ENCODE measurements around the gene ZNF653.
A peak's percentile ranks its signal among the peaks of the same experiment; 100 is the strongest.

Gene ZNF653

DNA sequence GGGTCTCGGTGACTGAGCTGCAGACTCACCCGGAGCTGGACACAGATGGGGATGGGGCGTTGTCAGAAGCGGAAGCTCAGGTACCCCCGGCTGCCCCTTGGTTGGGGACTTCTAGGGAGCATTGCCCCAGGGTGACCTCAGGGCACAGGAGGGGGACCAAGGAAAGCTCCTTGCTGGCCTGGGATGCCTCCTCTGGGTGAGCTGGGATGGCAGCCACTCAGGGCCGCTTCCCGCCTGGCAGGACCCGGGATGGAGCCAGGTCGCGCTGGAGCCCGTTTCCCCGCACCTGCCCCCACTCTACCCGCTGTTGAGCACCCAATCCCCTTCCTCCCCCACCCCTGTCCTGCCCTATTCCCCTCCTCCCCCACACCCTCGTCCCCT lies 59.4 kb downstream of the ZNF653 start:
- Histone ChIP-seq H3K36me3 (ENCODE audit: insufficient read depth, low read length) (peaks cover 49% of the 10 kb centered on the region; the same call in 1 of the 2 replicates), H3K9ac (ENCODE audit: low read depth, low read length, poor library complexity, severe bottlenecking) (no peak overlapping the region)

DNA sequence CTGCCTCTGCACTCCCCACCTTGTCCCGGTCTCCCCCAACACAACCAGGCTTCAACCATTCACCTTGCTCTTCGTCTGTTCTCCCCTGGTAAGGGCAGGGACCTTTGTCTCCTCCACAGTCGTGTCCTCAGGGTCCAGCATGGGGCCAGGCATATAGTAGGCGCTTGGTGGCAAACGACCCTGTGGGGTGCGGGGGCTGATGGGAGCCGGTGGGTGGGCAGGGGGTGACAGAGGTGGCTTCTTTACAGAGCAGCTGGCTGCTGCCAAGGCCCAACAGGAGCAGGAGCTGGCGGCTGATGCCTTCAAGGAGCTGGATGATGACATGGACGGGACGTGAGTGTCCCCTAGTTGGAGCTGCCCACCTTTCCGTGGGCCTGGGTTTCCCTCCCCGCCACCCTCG lies 60.5 kb downstream of the ZNF653 start:
- Histone ChIP-seq H3K79me2 (ENCODE audit: insufficient read depth, low read length) (peaks cover 16% of the 10 kb centered on the region; the same call in 1 of the 2 replicates), H3K4me2 (ENCODE audit: low read depth, low read length, poor library complexity, severe bottlenecking) (no peak overlapping the region), H3K9me3 (ENCODE audit: insufficient read depth, low read depth, low read length) (no peaks in the 10 kb centered on the region), H3K27me3 (ENCODE audit: insufficient read depth, low read length, poor library complexity, severe bottlenecking) (no peaks in the 10 kb centered on the region), H2AFZ (ENCODE audit: low read length) (no peak overlapping the region), H3K4me1 (ENCODE audit: insufficient read depth, low read length, poor library complexity, severe bottlenecking) (peaks cover 13% of the 10 kb centered on the region), H3F3A (ENCODE audit: low read depth) (no peaks in the 10 kb centered on the region), H3K4me3 (ENCODE audit: low read length, poor library complexity, severe bottlenecking) (no peak overlapping the region), H3K9ac (ENCODE audit: low read depth, low read length, poor library complexity, severe bottlenecking) (no peak overlapping the region), H4K20me1 (ENCODE audit: insufficient read depth, low read length, poor library complexity, severe bottlenecking) (peaks cover 12% of the 10 kb centered on the region), H3K9me2 (replicated peaks; ENCODE audit: low read depth, low read length) (no peaks in the 10 kb centered on the region), H3K36me3 (ENCODE audit: insufficient read depth, low read length) (peaks cover 53% of the 10 kb centered on the region; the same call in 1 of the 2 replicates)
- TF ChIP-seq EZH2phosphoT487 (IDR thresholded peaks at IDR 0.05; ENCODE audit: borderline replicate concordance), result no peak
- TF ChIP-seq, protein P1, sequence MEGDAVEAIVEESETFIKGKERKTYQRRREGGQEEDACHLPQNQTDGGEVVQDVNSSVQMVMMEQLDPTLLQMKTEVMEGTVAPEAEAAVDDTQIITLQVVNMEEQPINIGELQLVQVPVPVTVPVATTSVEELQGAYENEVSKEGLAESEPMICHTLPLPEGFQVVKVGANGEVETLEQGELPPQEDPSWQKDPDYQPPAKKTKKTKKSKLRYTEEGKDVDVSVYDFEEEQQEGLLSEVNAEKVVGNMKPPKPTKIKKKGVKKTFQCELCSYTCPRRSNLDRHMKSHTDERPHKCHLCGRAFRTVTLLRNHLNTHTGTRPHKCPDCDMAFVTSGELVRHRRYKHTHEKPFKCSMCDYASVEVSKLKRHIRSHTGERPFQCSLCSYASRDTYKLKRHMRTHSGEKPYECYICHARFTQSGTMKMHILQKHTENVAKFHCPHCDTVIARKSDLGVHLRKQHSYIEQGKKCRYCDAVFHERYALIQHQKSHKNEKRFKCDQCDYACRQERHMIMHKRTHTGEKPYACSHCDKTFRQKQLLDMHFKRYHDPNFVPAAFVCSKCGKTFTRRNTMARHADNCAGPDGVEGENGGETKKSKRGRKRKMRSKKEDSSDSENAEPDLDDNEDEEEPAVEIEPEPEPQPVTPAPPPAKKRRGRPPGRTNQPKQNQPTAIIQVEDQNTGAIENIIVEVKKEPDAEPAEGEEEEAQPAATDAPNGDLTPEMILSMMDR (conservative IDR thresholded peaks at IDR 0.05; ENCODE audit: low read length), result no peak

More for the DNA sequence above, 59.4 kb downstream of the ZNF653 start:
- no peaks in the 10 kb centered on the region for H3F3A ChIP-seq (ENCODE audit: low read depth)
- no peak overlapping the region for H2AFZ ChIP-seq (ENCODE audit: low read length)
- H3K4me1 ChIP-seq (ENCODE audit: insufficient read depth, low read length, poor library complexity, severe bottlenecking), result peaks cover 12% of the 10 kb centered on the region
- no peaks in the 10 kb centered on the region for H3K9me3 ChIP-seq (ENCODE audit: insufficient read depth, low read depth, low read length)
- no peak overlapping the region for H3K4me2 ChIP-seq (ENCODE audit: low read depth, low read length, poor library complexity, severe bottlenecking)
- H4K20me1 ChIP-seq (ENCODE audit: insufficient read depth, low read length, poor library complexity, severe bottlenecking), result peaks cover 5% of the 10 kb centered on the region
- no peak overlapping the region for H3K4me3 ChIP-seq (ENCODE audit: low read length, poor library complexity, severe bottlenecking)
- H3K79me2 ChIP-seq (ENCODE audit: insufficient read depth, low read length), result peaks cover 10% of the 10 kb centered on the region; the same call in 1 of the 2 replicates
- no peaks in the 10 kb centered on the region for H3K27me3 ChIP-seq (ENCODE audit: insufficient read depth, low read length, poor library complexity, severe bottlenecking)
- no peaks in the 10 kb centered on the region for H3K9me2 ChIP-seq (replicated peaks; ENCODE audit: low read depth, low read length)
- TF ChIP-seq, protein P1 (conservative IDR thresholded peaks at IDR 0.05; ENCODE audit: low read length), result no peak
- no peak for TF ChIP-seq EZH2phosphoT487 (IDR thresholded peaks at IDR 0.05; ENCODE audit: borderline replicate concordance)

DNA sequence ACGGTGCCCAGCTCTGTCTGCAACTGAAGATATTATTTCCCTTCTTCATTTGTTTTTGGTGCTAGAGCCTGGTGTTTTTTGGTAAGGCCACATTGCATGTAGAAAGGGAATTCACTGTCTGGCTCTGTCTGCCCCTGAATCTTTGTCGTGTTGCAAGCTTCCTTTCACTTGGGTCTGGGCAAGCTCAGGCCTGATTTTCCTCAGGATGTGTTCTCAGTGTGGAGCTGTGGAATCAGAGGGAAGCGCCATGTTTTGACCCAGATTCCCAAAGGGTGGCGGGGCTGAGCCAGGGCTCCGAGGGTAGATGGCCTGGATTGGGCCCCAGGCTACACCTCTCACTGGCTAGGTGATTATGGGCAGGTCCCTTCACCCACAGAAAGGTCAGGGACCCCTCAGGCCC lies 61.6 kb downstream of the ZNF653 start:
- Histone ChIP-seq H3K9ac (ENCODE audit: low read depth, low read length, poor library complexity, severe bottlenecking) (peak overlapping the region; percentile 32), H3K4me2 (ENCODE audit: low read depth, low read length, poor library complexity, severe bottlenecking) (no peak overlapping the region), H3K36me3 (ENCODE audit: insufficient read depth, low read length) (peaks cover 48% of the 10 kb centered on the region; the same call in 1 of the 2 replicates), H3F3A (ENCODE audit: low read depth) (no peaks in the 10 kb centered on the region), H3K9me2 (replicated peaks; ENCODE audit: low read depth, low read length) (no peaks in the 10 kb centered on the region), H2AFZ (ENCODE audit: low read length) (no peak overlapping the region), H4K20me1 (ENCODE audit: insufficient read depth, low read length, poor library complexity, severe bottlenecking) (peaks cover 12% of the 10 kb centered on the region), H3K4me3 (ENCODE audit: low read length, poor library complexity, severe bottlenecking) (no peak overlapping the region), H3K4me1 (ENCODE audit: insufficient read depth, low read length, poor library complexity, severe bottlenecking) (peaks cover 13% of the 10 kb centered on the region), H3K27me3 (ENCODE audit: insufficient read depth, low read length, poor library complexity, severe bottlenecking) (no peaks in the 10 kb centered on the region), H3K79me2 (ENCODE audit: insufficient read depth, low read length) (peaks cover 16% of the 10 kb centered on the region; the same call in 1 of the 2 replicates), H3K9me3 (ENCODE audit: insufficient read depth, low read depth, low read length) (no peaks in the 10 kb centered on the region)
- no peak for TF ChIP-seq EZH2phosphoT487 (IDR thresholded peaks at IDR 0.05; ENCODE audit: borderline replicate concordance)
- TF ChIP-seq, protein P1 (conservative IDR thresholded peaks at IDR 0.05; ENCODE audit: low read length), result no peak

Data from Loucy (cell line).